CD14-positive monocyte (primary cell): ENCODE data around the gene DYSF. TPM values are rescaled to one million over a fixed set of nuclear protein-coding genes. Genes with fewer than 3 reads are reported as not detected.

Experiments used
- DNase-seq, 3 donors: peaks; one replicate each; pipeline ENCODE4 v3.0.0-alpha.2; 2011 to 2022
- H2AFZ ChIP-seq: 2 replicates; pipeline ENCODE4 v1.6.0; 2012; ENCODE audit warnings: mild to moderate bottlenecking, low read depth, low read length, inconsistent platforms; ENCODE audit not compliant: insufficient read depth, poor library complexity, severe bottlenecking
- H3K27ac ChIP-seq, 2 donors: 1 replicate in 1 of 2; 2 replicates in 1 of 2; pipeline ENCODE4 v1.5.1; 2012 to 2013; ENCODE audit warnings: low read length in 2 of 2, control low read depth in 1 of 2, inconsistent platforms in 1 of 2, low read depth in 1 of 2, mild to moderate bottlenecking in 1 of 2
- H3K27me3 ChIP-seq, 2 donors: one replicate each; pipeline versions ENCODE4 v1.6.0 to v1.6.1; 2011 to 2013; ENCODE audit warnings: low read length in 2 of 2; ENCODE audit not compliant: control insufficient read depth in 2 of 2, insufficient read depth in 2 of 2
- H3K36me3 ChIP-seq, 2 donors: replicated peaks in 1 of 2; 1 replicate in 1 of 2; 2 replicates in 1 of 2; pipeline versions ENCODE4 v1.5.1 to v1.6.1; 2012 to 2013; ENCODE audit warnings: low read length in 2 of 2, control low read depth in 1 of 2, inconsistent platforms in 1 of 2, mild to moderate bottlenecking in 1 of 2; ENCODE audit not compliant: insufficient read depth in 2 of 2, control insufficient read depth in 1 of 2
- H3K4me1 ChIP-seq, 2 donors: 1 replicate in 1 of 2; 2 replicates in 1 of 2; pipeline versions ENCODE4 v1.5.1 to v1.6.1; 2012 to 2013; ENCODE audit warnings: low read length in 2 of 2, control low read depth in 1 of 2, inconsistent platforms in 1 of 2, mild to moderate bottlenecking in 1 of 2, moderate library complexity in 1 of 2; ENCODE audit not compliant: insufficient read depth in 2 of 2, control insufficient read depth in 1 of 2
- H3K4me2 ChIP-seq: replicated peaks from 2 replicates; pipeline ENCODE3; 2012; ENCODE audit warnings: low read length, moderate library complexity, mild to moderate bottlenecking; ENCODE audit not compliant: poor library complexity, severe bottlenecking; ENCODE audit errors: extremely low read depth
- H3K4me3 ChIP-seq, 3 experiments: fragments of 200-600 bp in 1 of 3; sonication (generic) in 1 of 3; replicated peaks in 1 of 3; 1 replicate in 2 of 3; 2 replicates in 1 of 3; pipeline ENCODE4 v1.5.1; 2011 to 2013; ENCODE audit warnings: low read length in 3 of 3, mild to moderate bottlenecking in 3 of 3, control low read depth in 2 of 3, low read depth in 2 of 3, inconsistent platforms in 1 of 3, moderate library complexity in 1 of 3
- H3K79me2 ChIP-seq: 2 replicates; pipeline ENCODE4 v1.6.0; 2012; ENCODE audit warnings: mild to moderate bottlenecking, control low read depth, inconsistent platforms, low read length, moderate library complexity; ENCODE audit not compliant: insufficient read depth
- H3K9ac ChIP-seq: 2 replicates; pipeline ENCODE4 v1.6.0; 2017; ENCODE audit warnings: low read length, mild to moderate bottlenecking; ENCODE audit not compliant: insufficient read depth, poor library complexity, severe bottlenecking
- H3K9me3 ChIP-seq, 2 donors: replicated peaks in 1 of 2; 1 replicate in 1 of 2; 2 replicates in 1 of 2; pipeline versions ENCODE4 v1.5.1 to v1.6.1; 2012 to 2013; ENCODE audit warnings: low read length in 2 of 2, control low read depth in 1 of 2; ENCODE audit not compliant: control insufficient read depth in 1 of 2, insufficient read depth in 1 of 2
- H4K20me1 ChIP-seq: 2 replicates; pipeline ENCODE4 v1.6.0; 2012; ENCODE audit warnings: mild to moderate bottlenecking, low read length, control low read depth, moderate library complexity; ENCODE audit not compliant: insufficient read depth
- H3K27ac Mint-ChIP-seq, 7 donors: one replicate each; pipeline ENCODE4 v1.8.0; 2020; ENCODE audit warnings: mild to moderate bottlenecking in 7 of 7, mixed read lengths in 7 of 7, moderate library complexity in 6 of 7, inconsistent platforms in 2 of 7
- H3K27me3 Mint-ChIP-seq, 3 donors: one replicate each; pipeline ENCODE4 v1.8.0; 2021 to 2022; ENCODE audit warnings: low read depth in 3 of 3, mild to moderate bottlenecking in 3 of 3, mixed read lengths in 3 of 3, moderate library complexity in 3 of 3, inconsistent platforms in 1 of 3
- H3K36me3 Mint-ChIP-seq, 2 donors: one replicate each; pipeline ENCODE4 v1.8.0; 2020; ENCODE audit warnings: mixed read lengths in 2 of 2, inconsistent platforms in 1 of 2, mild to moderate bottlenecking in 1 of 2
- H3K4me1 Mint-ChIP-seq: one replicate; pipeline ENCODE4 v1.8.0; 2020; ENCODE audit warnings: mild to moderate bottlenecking, mixed read lengths
- H3K4me3 Mint-ChIP-seq, 2 donors: one replicate each; pipeline ENCODE4 v1.8.0; 2020; ENCODE audit warnings: mild to moderate bottlenecking in 2 of 2, mixed read lengths in 2 of 2, moderate library complexity in 1 of 2
- H3K9me3 Mint-ChIP-seq, 7 donors: one replicate each; pipeline ENCODE4 v1.8.0; 2020 to 2022; ENCODE audit warnings: mixed read lengths in 7 of 7, mild to moderate bottlenecking in 6 of 7, moderate library complexity in 6 of 7, inconsistent platforms in 2 of 7
- CTCF ChIP-seq: fragments of 200-600 bp; IDR thresholded peaks from one replicate; pipeline ENCODE4 v1.8.0; 2022; ENCODE audit warnings: antibody characterized with exemption, mild to moderate bottlenecking
- WGBS: methylation state at CpG from one replicate; pipeline ENCODE4 v1.1.5; 2013; ENCODE audit warnings: missing lambda C conversion rate; ENCODE audit not compliant: insufficient coverage; 5-methylcytosine and 5-hydroxymethylcytosine counted together
- intact Hi-C, 2 donors: fragments of 100-400 bp; cut with micrococcal nuclease; formaldehyde crosslinking; loops; one replicate each; pipeline versions ENCODE4 v1.15.0 to v1.15.1; 2023
- polyA plus RNA-seq, 3 donors: library from polyadenylated mRNA; depleted of rRNA in 1 of 3; unstranded in 2 of 3; stranded (reverse) in 1 of 3; fragments of 300-500 nt in 2 of 3; fragments of >200 nt in 1 of 3; fragmentation: Illumina TruSeq in 2 of 3; gene quantifications; 1 replicate in 2 of 3; 2 replicates in 1 of 3; pipeline ENCODE4 v1.2.3, GENCODE V29; 2012 to 2021

The DYSF gene
- polyA plus RNA-seq, 3 donors = 16.1 to 72.5 (median 31.2) TPM

- no peak overlapping the region for H3K4me2 ChIP-seq
- no peaks in the 10 kb centered on the region for H3K4me1 Mint-ChIP-seq
- H3K36me3 Mint-ChIP-seq = no peaks in the 10 kb centered on the region
- no peaks in the 10 kb centered on the region for H3K79me2 ChIP-seq
- no peak overlapping the region for H3K27ac ChIP-seq
- H3K9ac ChIP-seq = no peak overlapping the region
- DNase-seq = no peak
- intact Hi-C loops = no loop called here
- peaks cover 0 to 6% of the 10 kb centered on the region in 2 donors for H3K9me3 ChIP-seq
- no peak overlapping the region for H3K4me3 ChIP-seq
- H3K27me3 ChIP-seq = no peaks in the 10 kb centered on the region
- no peak overlapping the region for H2AFZ ChIP-seq
- H3K4me3 Mint-ChIP-seq = no peak overlapping the region
- H3K27ac Mint-ChIP-seq = no peak overlapping the region
- no peak for TF ChIP-seq CTCF
- H3K36me3 ChIP-seq = no peaks in the 10 kb centered on the region
- H3K9me3 Mint-ChIP-seq = peaks cover 2 to 13% (median 7%) of the 10 kb centered on the region in 7 donors
- no peaks in the 10 kb centered on the region for H4K20me1 ChIP-seq
- H3K27me3 Mint-ChIP-seq = peaks cover 6 to 7% (median 7%) of the 10 kb centered on the region in 3 donors
- no peaks in the 10 kb centered on the region for H3K4me1 ChIP-seq
- 71% methylated on average over 2 of the region's 4 CpGs for WGBS
These were observed 267.4 kb downstream of the DYSF start for GRCh38 chr2:71720596-71721361.

- Histone ChIP-seq H2AFZ (no peak overlapping the region), H3K79me2 (no peaks in the 10 kb centered on the region), H3K9me3 (peaks cover 0 to 6% of the 10 kb centered on the region in 2 donors), H3K4me2 (no peak overlapping the region), H3K4me1 (no peaks in the 10 kb centered on the region), H4K20me1 (no peaks in the 10 kb centered on the region), H3K9ac (no peak overlapping the region), H3K27ac (no peak overlapping the region), H3K27me3 (no peaks in the 10 kb centered on the region), H3K4me3 (no peak overlapping the region), H3K36me3 (no peaks in the 10 kb centered on the region)
- H3K4me3 Mint-ChIP-seq = no peak overlapping the region
- WGBS = no CpG with 5 or more reads among the region's 1 CpG
- no peak overlapping the region for H3K27ac Mint-ChIP-seq
- DNase-seq = no peak
- no peak for TF ChIP-seq CTCF
- H3K9me3 Mint-ChIP-seq = peaks cover 2 to 13% (median 7%) of the 10 kb centered on the region in 7 donors
- no peaks in the 10 kb centered on the region for H3K36me3 Mint-ChIP-seq
- no peaks in the 10 kb centered on the region for H3K4me1 Mint-ChIP-seq
- intact Hi-C loops = no loop called here
- peaks cover 6 to 7% (median 7%) of the 10 kb centered on the region in 3 donors for H3K27me3 Mint-ChIP-seq
These were observed 268.0 kb downstream of the DYSF start for GRCh38 chr2:71721362-71721665.
